HEK293 (cell line): ENCODE results near the gene B4GALT5.

Experiments
- CTCF ChIA-PET: fragments of 350-600 bp; formaldehyde crosslinking; extraction: SDS; loops from one replicate; lab custom pipeline; 2021; ENCODE audit warnings: antibody characterized with exemption; lab: Yijun Ruan, JAX
- POLR2A ChIA-PET: fragments of 300-600 bp; formaldehyde crosslinking; extraction: SDS; loops from one replicate; lab custom pipeline; 2020; ENCODE audit warnings: antibody characterized with exemption, inconsistent platforms; lab: Yijun Ruan, JAX
- H3K27ac ChIP-seq: fragments of 200-500 bp; sonication (Bioruptor generic); 2 replicates; pipeline ENCODE4 v1.5.1; 2014; ENCODE audit warnings: low read depth, low read length, control low read depth, inconsistent platforms; ENCODE audit errors: extremely low read depth
- H3K36me3 ChIP-seq, 2 experiments: fragments of 200-500 bp in 1 of 2; sonication (Bioruptor generic) in 1 of 2; 1 replicate in 1 of 2; 2 replicates in 1 of 2; pipeline ENCODE4 v1.5.1; 2014 to 2017; ENCODE audit warnings: inconsistent platforms in 2 of 2, low read length in 2 of 2; ENCODE audit not compliant: control insufficient read depth in 2 of 2, insufficient read depth in 1 of 2
- H3K4me1 ChIP-seq: fragments of 200-500 bp; sonication (Bioruptor generic); 2 replicates; pipeline ENCODE4 v1.5.1; 2014; ENCODE audit warnings: mild to moderate bottlenecking, low read length, inconsistent platforms; ENCODE audit not compliant: control insufficient read depth, insufficient read depth
- H3K4me3 ChIP-seq: 2 replicates; pipeline ENCODE4 v1.5.1; 2011; ENCODE audit warnings: low read depth, mild to moderate bottlenecking, control low read depth, low read length, moderate library complexity
- H3K9me3 ChIP-seq: fragments of 200-500 bp; sonication (Bioruptor generic); 2 replicates; pipeline ENCODE4 v1.5.1; 2014; ENCODE audit warnings: low read depth, low read length, inconsistent platforms; ENCODE audit not compliant: control insufficient read depth, insufficient read depth
- GFI1B ChIP-seq: fragments of 450-650 bp; formaldehyde crosslinking; IDR thresholded peaks from 2 replicates; pipeline ENCODE4 v1.5.1; 2016; ENCODE audit warnings: missing biosample characterization, missing genetic modification characterization
- KLF17 ChIP-seq: fragments of 450-650 bp; formaldehyde crosslinking; IDR thresholded peaks from 2 replicates; pipeline ENCODE4 v1.5.1; 2016; ENCODE audit warnings: missing biosample characterization, missing genetic modification characterization
- SCRT2 ChIP-seq: fragments of 450-650 bp; formaldehyde crosslinking; IDR thresholded peaks from 2 replicates; pipeline ENCODE4 v1.5.1; 2016; ENCODE audit warnings: missing biosample characterization, missing genetic modification characterization
- SP7 ChIP-seq: fragments of 450-650 bp; formaldehyde crosslinking; IDR thresholded peaks from 2 replicates; pipeline ENCODE4 v1.5.1; 2016; ENCODE audit warnings: missing biosample characterization, missing genetic modification characterization
- WT1 ChIP-seq: fragments of 450-650 bp; formaldehyde crosslinking; IDR thresholded peaks from 2 replicates; pipeline ENCODE4 v1.5.1; 2016; ENCODE audit warnings: missing biosample characterization, missing genetic modification characterization
- YY2 ChIP-seq: fragments of 450-650 bp; formaldehyde crosslinking; IDR thresholded peaks from 2 replicates; pipeline ENCODE4 v1.5.1; 2016; ENCODE audit warnings: missing biosample characterization, missing genetic modification characterization
- ZBTB20 ChIP-seq: fragments of 450-650 bp; formaldehyde crosslinking; IDR thresholded peaks from 2 replicates; pipeline ENCODE4 v1.5.1; 2016; ENCODE audit warnings: missing biosample characterization, missing genetic modification characterization
- ZBTB48 ChIP-seq: fragments of 450-650 bp; formaldehyde crosslinking; IDR thresholded peaks from 2 replicates; pipeline ENCODE4 v1.5.1; 2016; ENCODE audit warnings: missing biosample characterization, missing genetic modification characterization
- ZEB2 ChIP-seq: fragments of 450-650 bp; formaldehyde crosslinking; IDR thresholded peaks from 2 replicates; pipeline ENCODE4 v1.5.1; 2016; ENCODE audit warnings: missing biosample characterization, missing genetic modification characterization
- ZNF2 ChIP-seq: fragments of 450-650 bp; formaldehyde crosslinking; IDR thresholded peaks from 2 replicates; pipeline ENCODE4 v1.5.1; 2016; ENCODE audit warnings: missing biosample characterization, missing genetic modification characterization
- ZNF24 ChIP-seq: fragments of 450-650 bp; formaldehyde crosslinking; IDR thresholded peaks from 2 replicates; pipeline ENCODE4 v1.5.1; 2016; ENCODE audit warnings: missing biosample characterization, missing genetic modification characterization
- ZNF324 ChIP-seq: fragments of 450-650 bp; formaldehyde crosslinking; IDR thresholded peaks from 2 replicates; pipeline ENCODE4 v1.5.1; 2016; ENCODE audit warnings: missing biosample characterization, missing genetic modification characterization
- ZNF335 ChIP-seq: fragments of 450-650 bp; formaldehyde crosslinking; conservative IDR thresholded peaks from 2 replicates; pipeline ENCODE4 v1.5.1; 2016; ENCODE audit warnings: missing biosample characterization, missing genetic modification characterization
- ZNF433 ChIP-seq: fragments of 450-650 bp; formaldehyde crosslinking; IDR thresholded peaks from 2 replicates; pipeline ENCODE4 v1.5.1; 2016; ENCODE audit warnings: missing biosample characterization, missing genetic modification characterization, low read depth
- ZNF549 ChIP-seq: fragments of 450-650 bp; IDR thresholded peaks from 2 replicates; pipeline ENCODE4 v1.5.1; 2018; ENCODE audit warnings: missing biosample characterization, missing genetic modification characterization, mild to moderate bottlenecking, inconsistent platforms, moderate library complexity
- ZNF600 ChIP-seq: fragments of 450-650 bp; formaldehyde crosslinking; IDR thresholded peaks from 2 replicates; pipeline ENCODE4 v1.5.1; 2016; ENCODE audit warnings: missing biosample characterization, missing genetic modification characterization
- ZNF629 ChIP-seq: fragments of 450-650 bp; formaldehyde crosslinking; IDR thresholded peaks from 2 replicates; pipeline ENCODE4 v1.5.1; 2017; ENCODE audit warnings: missing biosample characterization, missing genetic modification characterization
- ZNF654 ChIP-seq: fragments of 450-650 bp; formaldehyde crosslinking; IDR thresholded peaks from 2 replicates; pipeline ENCODE4 v1.5.1; 2016; ENCODE audit warnings: low read depth, missing biosample characterization, missing genetic modification characterization
- ZSCAN23 ChIP-seq: fragments of 450-650 bp; formaldehyde crosslinking; IDR thresholded peaks from 2 replicates; pipeline ENCODE4 v1.5.1; 2016; ENCODE audit warnings: missing biosample characterization, missing genetic modification characterization
- TF ChIP-seq, protein P1 (sequence below): fragments of 450-650 bp; formaldehyde crosslinking; IDR thresholded peaks from 2 replicates; pipeline ENCODE4 v1.5.1; 2016; ENCODE audit warnings: missing biosample characterization, missing genetic modification characterization
- TF ChIP-seq, protein P2 (sequence below): fragments of 450-650 bp; formaldehyde crosslinking; IDR thresholded peaks from 2 replicates; pipeline ENCODE4 v1.5.1; 2016; ENCODE audit warnings: missing biosample characterization, missing genetic modification characterization
- TF ChIP-seq, protein P3 (sequence below): fragments of 450-650 bp; formaldehyde crosslinking; optimal IDR thresholded peaks from 2 replicates; pipeline ENCODE3; 2016; ENCODE audit warnings: missing biosample characterization, mild to moderate bottlenecking, missing genetic modification characterization

The B4GALT5 gene

GRCh38 chr20:49610691-49611538 is 102.8 kb downstream of the B4GALT5 start (continued):
- TF ChIP-seq KLF17 (tag by site-specific recombination) (peak; percentile 82), ZSCAN23 (tag by site-specific recombination) (no peak), WT1 (tag by site-specific recombination) (peak; percentile 16; the same call in 1 of the 2 replicates), ZNF324 (no peak), ZNF24 (tag by site-specific recombination) (0 out of 2 replicates have a peak, but pooled peaks have one; percentile 26)
- TF ChIP-seq, protein P1, sequence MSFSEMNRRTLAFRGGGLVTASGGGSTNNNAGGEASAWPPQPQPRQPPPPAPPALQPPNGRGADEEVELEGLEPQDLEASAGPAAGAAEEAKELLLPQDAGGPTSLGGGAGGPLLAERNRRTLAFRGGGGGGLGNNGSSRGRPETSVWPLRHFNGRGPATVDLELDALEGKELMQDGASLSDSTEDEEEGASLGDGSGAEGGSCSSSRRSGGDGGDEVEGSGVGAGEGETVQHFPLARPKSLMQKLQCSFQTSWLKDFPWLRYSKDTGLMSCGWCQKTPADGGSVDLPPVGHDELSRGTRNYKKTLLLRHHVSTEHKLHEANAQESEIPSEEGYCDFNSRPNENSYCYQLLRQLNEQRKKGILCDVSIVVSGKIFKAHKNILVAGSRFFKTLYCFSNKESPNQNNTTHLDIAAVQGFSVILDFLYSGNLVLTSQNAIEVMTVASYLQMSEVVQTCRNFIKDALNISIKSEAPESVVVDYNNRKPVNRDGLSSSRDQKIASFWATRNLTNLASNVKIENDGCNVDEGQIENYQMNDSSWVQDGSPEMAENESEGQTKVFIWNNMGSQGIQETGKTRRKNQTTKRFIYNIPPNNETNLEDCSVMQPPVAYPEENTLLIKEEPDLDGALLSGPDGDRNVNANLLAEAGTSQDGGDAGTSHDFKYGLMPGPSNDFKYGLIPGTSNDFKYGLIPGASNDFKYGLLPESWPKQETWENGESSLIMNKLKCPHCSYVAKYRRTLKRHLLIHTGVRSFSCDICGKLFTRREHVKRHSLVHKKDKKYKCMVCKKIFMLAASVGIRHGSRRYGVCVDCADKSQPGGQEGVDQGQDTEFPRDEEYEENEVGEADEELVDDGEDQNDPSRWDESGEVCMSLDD (tag by site-specific recombination), result peak; percentile 64

DNA sequence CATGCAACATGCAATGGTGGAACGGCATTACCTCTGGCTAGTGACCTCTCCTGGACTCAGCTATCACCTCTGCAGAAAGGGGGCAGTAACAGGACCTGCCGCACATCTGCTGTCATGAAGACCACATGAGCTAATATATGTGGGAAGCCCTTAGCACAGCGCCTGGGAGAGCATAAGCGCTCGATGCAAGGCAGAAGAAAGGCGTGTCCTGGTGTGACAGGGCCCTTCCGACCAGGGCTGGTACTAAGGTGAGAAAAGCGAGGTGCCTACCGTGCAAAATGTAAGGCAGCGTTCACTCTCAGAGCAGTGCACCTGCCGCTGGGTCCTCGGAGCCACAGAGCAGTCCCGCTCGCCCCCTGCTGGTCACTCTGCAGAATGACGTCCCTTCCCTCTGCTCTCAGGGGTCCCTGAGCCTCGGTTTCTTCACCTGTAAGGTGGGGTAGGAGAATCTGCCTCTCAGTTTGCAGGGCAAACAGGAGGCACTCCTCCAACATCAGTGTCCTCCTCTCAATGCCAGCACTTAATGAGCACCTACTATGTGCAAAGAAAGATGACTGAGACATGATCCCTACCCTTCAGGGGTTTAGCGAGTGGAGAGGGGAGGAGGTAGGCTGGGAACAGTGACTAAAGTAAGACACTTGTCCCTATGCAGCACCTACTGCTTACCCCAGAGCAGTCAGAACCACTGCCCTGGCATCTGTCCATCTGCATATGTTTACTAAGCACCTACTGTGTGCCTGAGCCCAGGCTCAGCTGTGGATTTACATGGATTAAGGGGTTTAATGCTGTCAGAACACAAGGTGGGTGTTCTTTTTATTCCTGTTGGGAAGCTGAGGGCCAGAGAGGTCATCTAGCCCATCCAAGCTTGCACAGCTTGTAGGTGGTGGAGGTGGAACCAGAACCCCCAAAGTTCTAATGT is 104.7 kb downstream of the B4GALT5 start:
- POLR2A ChIA-PET, result interaction anchor here (1.1 kb wide), 1 partner anchor 67 kb away, joined by 4 read pairs; no protein-coding TSS in a partner anchor
- Histone ChIP-seq H3K4me3 (peak overlapping the region; percentile 20), H3K36me3 (no peaks in the 10 kb centered on the region), H3K4me1 (no peaks in the 10 kb centered on the region), H3K27ac (no peak overlapping the region), H3K9me3 (no peaks in the 10 kb centered on the region)
- CTCF ChIA-PET, result interaction anchor here (0.6 to 10.1 kb wide), 58 partner anchors 11 to 1231 kb away, joined by 3 to 297 read pairs (median 4); partner anchors contain the start of gene SLC9A8
- TF ChIP-seq YY2 (tag by site-specific recombination) (no peak), ZNF335 (tag by site-specific recombination) (peak; percentile 88), ZNF654 (tag by site-specific recombination) (peak; percentile 71), SP7 (tag by site-specific recombination) (peak; percentile 22; the same call in 1 of the 2 replicates), ZNF433 (tag by site-specific recombination) (no peak), GFI1B (tag by site-specific recombination) (no peak), ZBTB20 (tag by site-specific recombination) (no peak), ZNF2 (peak; percentile 63; the same call in 1 of the 2 replicates), ZNF600 (tag by site-specific recombination) (peak; percentile 67; the same call in 1 of the 2 replicates), ZNF549 (tag by site-specific recombination) (no peak), SCRT2 (tag by site-specific recombination) (peak; percentile 46; the same call in 1 of the 2 replicates), ZNF629 (tag by site-specific recombination) (0 out of 2 replicates have a peak, but pooled peaks have one; percentile 17), ZNF324 (peak; percentile 28; the same call in 1 of the 2 replicates), ZEB2 (tag by site-specific recombination) (peak; percentile 58; the same call in 1 of the 2 replicates), ZBTB48 (tag by site-specific recombination) (peak; percentile 69)
- TF ChIP-seq, protein P2, sequence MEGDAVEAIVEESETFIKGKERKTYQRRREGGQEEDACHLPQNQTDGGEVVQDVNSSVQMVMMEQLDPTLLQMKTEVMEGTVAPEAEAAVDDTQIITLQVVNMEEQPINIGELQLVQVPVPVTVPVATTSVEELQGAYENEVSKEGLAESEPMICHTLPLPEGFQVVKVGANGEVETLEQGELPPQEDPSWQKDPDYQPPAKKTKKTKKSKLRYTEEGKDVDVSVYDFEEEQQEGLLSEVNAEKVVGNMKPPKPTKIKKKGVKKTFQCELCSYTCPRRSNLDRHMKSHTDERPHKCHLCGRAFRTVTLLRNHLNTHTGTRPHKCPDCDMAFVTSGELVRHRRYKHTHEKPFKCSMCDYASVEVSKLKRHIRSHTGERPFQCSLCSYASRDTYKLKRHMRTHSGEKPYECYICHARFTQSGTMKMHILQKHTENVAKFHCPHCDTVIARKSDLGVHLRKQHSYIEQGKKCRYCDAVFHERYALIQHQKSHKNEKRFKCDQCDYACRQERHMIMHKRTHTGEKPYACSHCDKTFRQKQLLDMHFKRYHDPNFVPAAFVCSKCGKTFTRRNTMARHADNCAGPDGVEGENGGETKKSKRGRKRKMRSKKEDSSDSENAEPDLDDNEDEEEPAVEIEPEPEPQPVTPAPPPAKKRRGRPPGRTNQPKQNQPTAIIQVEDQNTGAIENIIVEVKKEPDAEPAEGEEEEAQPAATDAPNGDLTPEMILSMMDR (tag by site-specific recombination), result peak; percentile 94
- TF ChIP-seq, protein P3, sequence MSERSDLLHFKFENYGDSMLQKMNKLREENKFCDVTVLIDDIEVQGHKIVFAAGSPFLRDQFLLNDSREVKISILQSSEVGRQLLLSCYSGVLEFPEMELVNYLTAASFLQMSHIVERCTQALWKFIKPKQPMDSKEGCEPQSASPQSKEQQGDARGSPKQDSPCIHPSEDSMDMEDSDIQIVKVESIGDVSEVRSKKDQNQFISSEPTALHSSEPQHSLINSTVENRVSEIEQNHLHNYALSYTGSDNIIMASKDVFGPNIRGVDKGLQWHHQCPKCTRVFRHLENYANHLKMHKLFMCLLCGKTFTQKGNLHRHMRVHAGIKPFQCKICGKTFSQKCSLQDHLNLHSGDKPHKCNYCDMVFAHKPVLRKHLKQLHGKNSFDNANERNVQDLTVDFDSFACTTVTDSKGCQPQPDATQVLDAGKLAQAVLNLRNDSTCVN (tag by site-specific recombination), result peak; percentile 8
- TF ChIP-seq, protein P1 (tag by site-specific recombination), result 0 out of 2 replicates have a peak, but pooled peaks have one; percentile 29
